GM21529 (cell line): ENCODE measurements around the gene NPSR1.
"Not testable (repeated sequence)": the region's sequence is repeated elsewhere in the genome, so short reads cannot be mapped to it uniquely, and the experiment has no call there.

Experiments
- ATAC-seq: cut with Tn5 transposase; IDR thresholded peaks from one replicate; pipeline ENCODE4 v1.9.1; 2021; ENCODE audit not compliant: unreplicated experiment

Gene NPSR1

GRCh38 chr7:34831436-34831835, 173.4 kb downstream of the NPSR1 start:
- ATAC-seq = no peak

DNA sequence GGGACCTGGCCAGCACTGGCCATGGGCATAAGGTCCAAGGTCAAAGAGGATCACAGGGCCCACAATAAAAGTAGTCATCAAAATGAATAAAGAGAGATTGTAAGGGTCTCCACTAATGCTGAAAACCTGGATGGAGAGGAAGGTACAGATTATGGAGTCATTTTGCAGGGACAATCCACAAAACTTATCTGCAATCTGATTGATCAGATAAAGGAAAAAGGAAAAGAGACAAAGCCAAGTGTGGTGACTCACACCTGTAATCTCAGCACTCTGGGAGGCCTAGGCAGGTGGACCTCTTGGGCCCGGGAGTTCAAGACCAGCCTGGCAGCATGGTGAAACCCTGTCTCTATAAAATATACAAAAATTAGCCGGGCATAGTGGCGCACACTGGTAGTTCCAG, 174.0 kb downstream of the NPSR1 start:
- ATAC-seq = no peak

GRCh38 chr7:34835901-34836600, 178.0 kb downstream of the NPSR1 start:
- ATAC-seq = no peak

GRCh38 chr7:34837316-34837715, 179.3 kb downstream of the NPSR1 start:
- no peak for ATAC-seq

GRCh38 chr7:34837801-34838201, 179.8 kb downstream of the NPSR1 start:
- no peak for ATAC-seq

GRCh38 chr7:34838329-34838728, 180.3 kb downstream of the NPSR1 start:
- ATAC-seq = no peak

DNA sequence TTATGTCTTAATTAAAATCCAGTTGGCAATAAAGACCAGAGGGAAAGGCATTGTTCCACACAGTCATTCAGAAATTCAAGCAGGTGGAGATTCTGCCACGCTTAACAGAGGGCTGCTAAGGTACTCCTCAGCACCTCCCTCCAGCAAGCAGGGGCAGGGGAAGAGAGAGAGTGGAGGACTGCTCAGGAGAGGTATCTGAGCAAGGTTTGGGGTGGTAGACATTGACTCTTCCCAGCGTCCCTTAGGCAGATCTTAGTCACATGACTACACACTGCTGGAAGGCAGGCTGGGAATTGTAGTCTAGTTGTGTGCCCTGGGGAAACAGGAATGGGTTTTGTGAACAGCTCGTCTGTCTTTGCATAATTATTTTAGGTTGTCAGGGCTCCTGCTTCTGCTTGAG, 181.6 kb downstream of the NPSR1 start:
- no peak for ATAC-seq

- ATAC-seq = no peak
Observed at GRCh38 chr7:34840176-34840785, 182.3 kb downstream of the NPSR1 start.

DNA sequence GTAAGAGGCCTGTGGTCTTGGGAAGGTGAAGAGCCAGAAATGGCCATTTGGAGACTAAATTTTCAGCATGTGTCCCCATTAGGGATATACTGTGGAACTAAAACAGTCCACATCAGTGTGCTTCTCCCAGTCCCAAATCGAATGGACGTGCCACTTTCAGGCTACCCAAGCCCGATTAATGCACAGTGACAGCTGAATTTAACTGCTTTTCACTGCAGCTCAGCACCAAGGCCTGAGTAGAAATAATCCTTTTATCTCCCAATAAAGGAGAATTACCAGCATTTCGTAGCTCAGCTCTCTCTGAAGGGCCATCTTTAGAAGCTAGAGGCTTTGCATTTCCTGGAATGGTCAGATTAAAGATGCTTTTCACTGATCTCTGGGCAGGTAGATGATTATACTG, 183.3 kb downstream of the NPSR1 start:
- no peak for ATAC-seq

GRCh38 chr7:34842782-34843181, 184.8 kb downstream of the NPSR1 start:
- ATAC-seq = no peak

- no peak for ATAC-seq
Observed at GRCh38 chr7:34844406-34844805, 186.4 kb downstream of the NPSR1 start.

DNA sequence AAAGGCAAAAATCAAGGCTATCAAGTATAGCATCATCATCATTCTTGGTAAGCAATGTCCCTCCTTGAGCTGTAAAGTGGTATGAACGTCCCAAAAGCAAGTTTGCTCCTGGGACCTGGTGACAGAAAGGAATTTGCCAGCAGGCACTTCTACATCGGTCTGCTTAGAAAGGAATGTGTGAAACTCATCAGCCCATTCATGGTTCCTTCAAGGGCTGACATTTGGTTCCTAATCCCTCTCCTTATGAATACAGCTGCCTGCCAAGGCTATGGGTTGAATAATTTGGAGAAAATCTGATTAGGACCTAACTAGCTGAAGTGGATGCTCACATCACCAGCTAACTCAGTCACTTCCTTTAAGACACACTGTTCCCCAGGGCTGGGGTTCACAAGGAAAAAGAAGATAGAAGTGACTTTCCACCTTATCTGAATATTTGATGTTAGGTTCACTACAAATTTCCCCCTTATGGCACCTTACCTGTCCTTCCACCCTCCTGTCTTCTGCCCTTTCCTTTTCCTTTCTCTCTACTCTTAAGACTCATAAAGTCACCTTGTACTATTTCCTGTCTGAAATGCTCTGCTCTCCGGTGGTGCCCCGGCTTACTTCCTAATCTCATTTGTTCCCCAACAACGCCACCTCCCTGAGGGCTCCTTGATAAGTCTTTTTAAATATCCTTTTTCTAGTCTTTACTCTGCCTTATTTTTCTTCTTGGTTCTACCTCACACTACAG, 187.1 kb downstream of the NPSR1 start:
- ATAC-seq = no peak

DNA sequence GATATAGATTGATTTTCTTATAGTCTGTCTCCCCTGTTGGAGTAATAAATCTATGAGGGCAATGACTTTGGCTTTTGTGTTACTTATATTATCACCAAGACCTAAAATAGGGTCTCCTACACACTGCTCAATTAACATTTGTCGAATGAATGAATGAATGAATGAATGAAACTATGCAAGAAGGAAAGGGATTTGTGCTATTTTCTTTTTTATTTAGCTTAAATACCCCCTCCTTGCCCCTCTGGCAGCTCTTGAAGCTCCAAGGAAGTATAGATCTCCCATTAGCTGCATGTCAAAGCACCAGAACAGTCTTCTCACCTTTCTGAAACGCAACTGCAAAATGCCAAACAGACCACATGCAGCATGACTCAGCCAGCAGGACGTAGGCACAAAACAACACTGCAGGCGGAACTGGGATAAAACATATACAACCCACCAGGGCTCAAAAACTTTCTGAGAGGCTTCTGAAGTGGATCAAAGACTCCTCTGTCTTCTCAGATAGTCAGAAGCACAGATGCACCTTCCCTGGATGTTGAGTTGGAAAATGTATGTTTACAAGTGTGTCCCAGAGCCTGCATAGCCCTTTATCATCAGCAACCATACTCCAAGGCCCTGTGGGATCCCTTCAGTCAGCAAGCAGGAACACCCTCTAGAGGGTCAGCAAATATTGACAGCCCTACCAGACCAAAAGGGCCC, 187.8 kb downstream of the NPSR1 start:
- ATAC-seq = no peak

- no peak for ATAC-seq
Observed at GRCh38 chr7:34846976-34847375, 189.0 kb downstream of the NPSR1 start.

- ATAC-seq = no peak
Observed at GRCh38 chr7:34848670-34849069, 190.7 kb downstream of the NPSR1 start.

- no peak for ATAC-seq
Observed at GRCh38 chr7:34849163-34849960, 191.3 kb downstream of the NPSR1 start.

DNA sequence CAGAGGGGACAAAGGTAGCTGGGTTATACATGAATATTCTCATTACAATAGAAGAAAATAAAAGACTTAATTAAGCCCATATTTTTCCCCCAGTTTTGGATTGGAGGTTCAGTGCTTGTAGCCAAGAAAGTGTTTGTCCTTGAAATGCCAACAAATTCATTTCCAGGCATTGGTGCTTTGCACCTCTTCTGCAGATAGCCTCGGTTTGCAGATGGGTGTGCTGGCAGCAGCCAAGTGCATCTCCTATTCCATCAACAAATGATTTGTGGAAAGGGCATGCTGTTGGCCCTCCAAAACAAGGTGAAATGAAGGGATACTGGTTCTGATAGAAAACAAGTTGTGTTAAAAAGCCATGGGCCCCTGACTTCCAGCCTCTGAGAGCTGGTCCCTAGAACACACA, 192.0 kb downstream of the NPSR1 start:
- no peak for ATAC-seq

DNA sequence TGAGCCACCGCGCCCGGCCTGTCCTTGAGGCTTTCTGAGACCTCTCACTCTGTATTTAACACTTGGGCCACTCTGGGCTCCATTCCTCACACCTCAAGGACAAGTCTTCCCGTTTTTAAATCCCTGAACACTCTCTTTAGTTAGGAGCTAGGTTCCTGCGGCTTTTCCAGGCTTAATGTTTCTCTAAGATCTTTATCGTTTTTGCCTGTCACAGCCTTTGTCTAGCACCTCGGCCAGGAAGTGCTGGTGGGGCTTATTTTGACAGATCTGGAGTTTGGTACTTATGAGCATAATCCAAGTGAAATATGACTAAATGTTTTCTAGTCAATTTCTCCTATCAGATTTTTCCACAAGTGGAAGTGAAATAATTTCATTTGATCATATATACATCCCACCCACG, 192.7 kb downstream of the NPSR1 start:
- ATAC-seq = no peak

DNA sequence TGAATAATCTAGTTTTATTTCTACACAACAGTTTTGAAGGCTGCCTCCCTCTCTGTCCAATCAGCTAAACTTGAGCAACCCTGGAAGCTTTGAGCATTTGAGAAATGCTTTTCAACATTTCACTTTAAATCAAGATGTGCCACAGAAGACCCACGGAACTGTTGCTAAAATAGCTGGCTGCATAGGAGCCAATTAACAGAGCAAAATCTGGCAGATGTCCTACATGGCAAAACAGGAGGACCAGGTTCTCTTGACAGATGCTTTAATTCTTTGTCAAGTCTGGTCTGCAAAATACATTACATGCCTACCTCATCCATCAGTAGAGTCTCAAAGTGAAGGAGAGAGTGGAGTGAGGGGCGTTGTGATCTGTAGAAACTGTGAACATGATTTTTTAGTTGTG, 193.4 kb downstream of the NPSR1 start:
- ATAC-seq = no peak

GRCh38 chr7:34858444-34858843, 200.4 kb downstream of the NPSR1 start:
- ATAC-seq = not testable (repeated sequence)

- ATAC-seq = not testable (repeated sequence)
Observed at GRCh38 chr7:34859281-34859680, 201.3 kb downstream of the NPSR1 start.
